Measurements from ENCODE around the gene THSD4.
"Not testable (repeated sequence)": the region's sequence is repeated elsewhere in the genome, so short reads cannot be mapped to it uniquely, and the experiment has no call there.

The THSD4 gene

GRCh38 chr15:71149646-71150557 is 34.6 kb downstream of the THSD4 start:
- no peak for DNase-seq (ENCODE audit: low read depth in 2 of 2)

GRCh38 chr15:71151081-71151480 is 35.8 kb downstream of the THSD4 start:
- DNase-seq (ENCODE audit: low read depth in 2 of 2), result no peak

GRCh38 chr15:71152542-71152941 is 37.3 kb downstream of the THSD4 start:
- no peak for DNase-seq (ENCODE audit: low read depth in 2 of 2)

GRCh38 chr15:71153823-71154524 is 38.7 kb downstream of the THSD4 start:
- no peak for DNase-seq (ENCODE audit: low read depth in 2 of 2)

GRCh38 chr15:71154607-71155200 is 39.4 kb downstream of the THSD4 start:
- no peak for DNase-seq (ENCODE audit: low read depth in 2 of 2)

- DNase-seq (ENCODE audit: low read depth in 2 of 2), result no peak
Observed at GRCh38 chr15:71155534-71155933, 40.3 kb downstream of the THSD4 start.

- DNase-seq (ENCODE audit: low read depth in 2 of 2), result no peak
Observed at GRCh38 chr15:71160976-71161375, 45.7 kb downstream of the THSD4 start.

GRCh38 chr15:71162309-71162708 is 47.0 kb downstream of the THSD4 start:
- DNase-seq (ENCODE audit: low read depth in 2 of 2), result no peak

- DNase-seq (ENCODE audit: low read depth in 2 of 2), result not testable (repeated sequence)
Observed at GRCh38 chr15:71164606-71165005, 49.3 kb downstream of the THSD4 start.

GRCh38 chr15:71167445-71168165 is 52.3 kb downstream of the THSD4 start:
- DNase-seq (ENCODE audit: low read depth in 2 of 2), result no peak

GRCh38 chr15:71168166-71168834 is 53.0 kb downstream of the THSD4 start:
- no peak for DNase-seq (ENCODE audit: low read depth in 2 of 2)

- DNase-seq (ENCODE audit: low read depth in 2 of 2), result no peak
Observed at GRCh38 chr15:71170163-71170562, 54.9 kb downstream of the THSD4 start.

GRCh38 chr15:71171195-71171594 is 55.9 kb downstream of the THSD4 start:
- DNase-seq (ENCODE audit: low read depth in 2 of 2), result no peak

- DNase-seq (ENCODE audit: low read depth in 2 of 2), result not testable (repeated sequence)
Observed at GRCh38 chr15:71174360-71174759, 59.1 kb downstream of the THSD4 start.

- DNase-seq (ENCODE audit: low read depth in 2 of 2), result no peak
Observed at GRCh38 chr15:71180986-71181853, 65.9 kb downstream of the THSD4 start.

GRCh38 chr15:71182522-71182921 is 67.3 kb downstream of the THSD4 start:
- no peak for DNase-seq (ENCODE audit: low read depth in 2 of 2)

GRCh38 chr15:71183063-71183462 is 67.8 kb downstream of the THSD4 start:
- no peak for DNase-seq (ENCODE audit: low read depth in 2 of 2)

- DNase-seq (ENCODE audit: low read depth in 2 of 2), result no peak
Observed at GRCh38 chr15:71185706-71186105, 70.4 kb downstream of the THSD4 start.

- no peak for DNase-seq (ENCODE audit: low read depth in 2 of 2)
Observed at GRCh38 chr15:71186267-71186666, 71.0 kb downstream of the THSD4 start.

GRCh38 chr15:71187078-71187477 is 71.8 kb downstream of the THSD4 start:
- no peak for DNase-seq (ENCODE audit: low read depth in 2 of 2)

Measured in stimulated activated CD4-positive, alpha-beta T cell treated with anti-CD3 and anti-CD28 coated beads, Interleukin-1b, Interleukin-23, amount 100 ng/mL, for 1 hour (primary cell).